Breast epithelium (tissue), 4 donors: ENCODE data around the gene ARHGEF7. TPM values are rescaled to one million over a fixed set of nuclear protein-coding genes. Genes with fewer than 3 reads are reported as not detected.

Experiments
- DNase-seq, 2 donors: peaks; one replicate each; pipeline ENCODE4 v3.0.0-alpha.2; 2019; ENCODE audit warnings: low spot score in 2 of 2
- H3K27ac ChIP-seq, 2 donors: fragments of 200-600 bp; sonication (generic) in 1 of 2; one replicate each; pipeline ENCODE4 v1.5.1; 2016 to 2019; ENCODE audit warnings: mild to moderate bottlenecking in 1 of 2
- H3K27me3 ChIP-seq, 2 donors: fragments of 200-600 bp; sonication (generic) in 1 of 2; one replicate each; pipeline versions ENCODE4 v1.5.1 to v1.6.0; 2017 to 2019; ENCODE audit warnings: control low read depth in 1 of 2, mild to moderate bottlenecking in 1 of 2
- H3K36me3 ChIP-seq: fragments of 200-600 bp; one replicate; pipeline ENCODE4 v1.5.1; 2019
- H3K4me1 ChIP-seq, 2 donors: fragments of 200-600 bp; sonication (generic); one replicate each; pipeline ENCODE4 v1.5.1; 2016 to 2019; ENCODE audit warnings: control low read depth in 1 of 2
- H3K4me3 ChIP-seq, 3 donors: fragments of 200-600 bp; sonication (generic); 1 replicate in 2 of 3; 2 replicates in 1 of 3; pipeline ENCODE4 v1.5.1; 2016 to 2019; ENCODE audit warnings: mild to moderate bottlenecking in 3 of 3, moderate library complexity in 2 of 3
- H3K9me3 ChIP-seq, 2 donors: fragments of 200-600 bp; sonication (generic) in 1 of 2; one replicate each; pipeline ENCODE4 v1.5.1; 2016 to 2019; ENCODE audit warnings: control low read depth in 1 of 2
- CTCF ChIP-seq, 3 donors: fragments of 450-650 bp; IDR thresholded peaks; one replicate each; pipeline ENCODE4 v1.5.1; 2016 to 2017; ENCODE audit warnings: antibody characterized with exemption in 3 of 3, mild to moderate bottlenecking in 3 of 3, moderate library complexity in 3 of 3
- POLR2A ChIP-seq: fragments of 450-650 bp; IDR thresholded peaks from one replicate; pipeline ENCODE4 v1.6.1; 2016; ENCODE audit warnings: antibody characterized with exemption, mild to moderate bottlenecking, moderate library complexity
- POLR2AphosphoS5 ChIP-seq, 3 donors: sonication (generic); formaldehyde crosslinking; IDR thresholded peaks; one replicate each; pipeline ENCODE4 v1.6.1; 2017; ENCODE audit warnings: antibody characterized with exemption in 3 of 3
- intact Hi-C: fragments of 100-400 bp; cut with DNase I; formaldehyde crosslinking; loops from one replicate; pipeline ENCODE4 v1.15.1; 2023; ENCODE audit warnings: low total_unique reads
- total RNA-seq, 3 donors: library from RNA; depleted of rRNA; stranded (reverse); fragments of >200 nt; gene quantifications; one replicate each; pipeline ENCODE4 v1.1.0, GENCODE V29; 2016

Gene ARHGEF7
- total RNA-seq, 3 donors from 2014 or later: 79.6 to 92.0 (median 85.5) TPM

GRCh38 chr13:111319521-111319920 is 204.4 kb downstream of the ARHGEF7 start:
- Histone ChIP-seq H3K36me3 (no peaks in the 10 kb centered on the region), H3K4me3 (no peak overlapping the region), H3K27me3 (no peaks in the 10 kb centered on the region), H3K4me1 (no peaks in the 10 kb centered on the region), H3K27ac (no peak overlapping the region), H3K9me3 (no peaks in the 10 kb centered on the region)
- no peak for DNase-seq
- intact Hi-C loops: no loop called here
- TF ChIP-seq POLR2AphosphoS5 (IDR thresholded peaks at IDR 0.05) (no peak), CTCF (IDR thresholded peaks at IDR 0.05) (no peak), POLR2A (no peak)

- intact Hi-C loops: no loop called here
- DNase-seq: no peak
- TF ChIP-seq POLR2AphosphoS5 (IDR thresholded peaks at IDR 0.05) (no peak), POLR2A (no peak), CTCF (IDR thresholded peaks at IDR 0.05) (no peak)
- Histone ChIP-seq H3K4me1 (no peaks in the 10 kb centered on the region), H3K36me3 (no peaks in the 10 kb centered on the region), H3K27ac (no peak within 1 kb of the TSS), H3K4me3 (no peak within 1 kb of the TSS), H3K27me3 (no peaks in the 10 kb centered on the region), H3K9me3 (no peaks in the 10 kb centered on the region)
Observed at GRCh38 chr13:111319998-111320911, 205.1 kb downstream of the ARHGEF7 start, which contains the start of gene TEX29. Gene TEX29 (plus strand): TSS chr13:111320642. CDS start chr13:111320891, 249 bp downstream.

- no peak for TF ChIP-seq POLR2A
- no peak for TF ChIP-seq CTCF (IDR thresholded peaks at IDR 0.05)
- TF ChIP-seq POLR2AphosphoS5 (IDR thresholded peaks at IDR 0.05): no peak
- intact Hi-C loops: no loop called here
- H3K36me3 ChIP-seq: no peaks in the 10 kb centered on the region
- H3K4me1 ChIP-seq: no peaks in the 10 kb centered on the region
- no peak overlapping the region for H3K4me3 ChIP-seq
- H3K27me3 ChIP-seq: no peaks in the 10 kb centered on the region
- no peak overlapping the region for H3K27ac ChIP-seq
- H3K9me3 ChIP-seq: no peaks in the 10 kb centered on the region
- no peak for DNase-seq
Observed at GRCh38 chr13:111322001-111322915, 207.1 kb downstream of the ARHGEF7 start.

GRCh38 chr13:111322916-111323331 is 207.8 kb downstream of the ARHGEF7 start:
- H3K27ac ChIP-seq: no peak overlapping the region
- H3K4me1 ChIP-seq: no peaks in the 10 kb centered on the region
- no peak overlapping the region for H3K4me3 ChIP-seq
- intact Hi-C loops: no loop called here
- TF ChIP-seq POLR2A (no peak), CTCF (IDR thresholded peaks at IDR 0.05) (no peak), POLR2AphosphoS5 (IDR thresholded peaks at IDR 0.05) (no peak)
- no peaks in the 10 kb centered on the region for H3K9me3 ChIP-seq
- DNase-seq: no peak
- H3K36me3 ChIP-seq: no peaks in the 10 kb centered on the region
- no peaks in the 10 kb centered on the region for H3K27me3 ChIP-seq
